ENCODE measurements around the gene LNP1.
"Not testable (repeated sequence)": the region's sequence is repeated elsewhere in the genome, so short reads cannot be mapped to it uniquely, and the experiment has no call there.

Gene LNP1

DNA sequence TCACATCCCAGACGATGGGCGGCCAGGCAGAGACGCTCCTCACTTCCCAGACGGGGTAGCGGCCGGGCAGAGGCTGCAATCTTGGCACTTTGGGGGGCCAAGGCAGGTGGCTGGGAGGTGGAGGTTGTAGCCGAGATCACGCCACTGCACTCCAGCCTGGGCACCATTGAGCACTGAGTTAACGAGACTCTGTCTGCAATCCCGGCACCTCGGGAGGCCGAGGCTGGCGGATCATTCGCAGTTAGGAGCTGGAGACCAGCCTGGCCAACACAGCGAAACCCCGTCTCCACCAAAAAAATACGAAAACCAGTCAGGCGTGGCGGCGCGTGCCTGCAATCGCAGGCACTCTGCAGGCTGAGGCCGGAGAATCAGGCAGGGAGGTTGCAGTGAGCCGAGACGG lies 77.2 kb downstream of the LNP1 start:
- DNase-seq (ENCODE audit: low read depth in 2 of 2): not testable (repeated sequence)

- no peak for DNase-seq (ENCODE audit: low read depth in 2 of 2)
Observed at GRCh38 chr3:100480081-100480480, 78.7 kb downstream of the LNP1 start.

DNA sequence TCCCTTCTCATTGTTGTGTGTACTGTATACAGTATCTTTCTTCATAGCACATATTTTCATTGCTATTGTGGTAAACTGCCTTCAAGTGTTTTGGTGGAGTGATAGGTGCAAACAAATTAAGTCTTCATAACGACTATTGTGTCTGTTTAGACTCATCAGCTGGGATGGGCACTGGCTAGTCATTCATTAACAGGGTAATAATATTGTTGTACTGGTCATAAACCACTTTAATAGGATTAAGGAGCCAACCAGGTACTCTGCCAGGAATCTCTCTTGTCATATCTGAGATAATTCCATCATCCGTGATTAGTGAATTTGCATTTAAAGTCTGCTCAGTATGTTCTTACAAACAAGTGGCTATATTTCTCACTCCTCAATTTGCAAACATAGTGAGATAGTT lies 80.8 kb downstream of the LNP1 start:
- DNase-seq (ENCODE audit: low read depth in 2 of 2): no peak

GRCh38 chr3:100483529-100483928 lies 82.2 kb downstream of the LNP1 start:
- DNase-seq (ENCODE audit: low read depth in 2 of 2): no peak

DNA sequence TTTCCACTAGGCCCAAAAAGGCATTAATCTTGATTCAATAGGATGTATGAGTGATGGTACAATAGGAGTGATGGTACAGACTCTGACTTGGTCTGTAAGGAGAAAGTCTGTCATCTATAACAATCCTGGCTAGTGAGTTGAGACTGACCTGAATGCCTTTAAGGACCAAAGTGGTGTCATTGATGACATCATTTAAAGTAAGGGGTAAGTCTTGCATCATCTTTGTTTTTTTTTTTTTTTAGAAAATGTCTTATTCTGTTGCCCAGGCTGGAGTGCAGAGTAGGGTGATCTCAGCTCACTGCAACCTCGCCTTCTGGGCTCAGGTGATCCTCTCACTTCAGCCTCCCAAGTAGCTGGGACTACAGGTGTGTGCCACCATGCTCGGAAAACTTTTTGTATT lies 85.5 kb downstream of the LNP1 start:
- DNase-seq (ENCODE audit: low read depth in 2 of 2): no peak

GRCh38 chr3:100489118-100489517 lies 87.8 kb downstream of the LNP1 start:
- DNase-seq (ENCODE audit: low read depth in 2 of 2): no peak

DNA sequence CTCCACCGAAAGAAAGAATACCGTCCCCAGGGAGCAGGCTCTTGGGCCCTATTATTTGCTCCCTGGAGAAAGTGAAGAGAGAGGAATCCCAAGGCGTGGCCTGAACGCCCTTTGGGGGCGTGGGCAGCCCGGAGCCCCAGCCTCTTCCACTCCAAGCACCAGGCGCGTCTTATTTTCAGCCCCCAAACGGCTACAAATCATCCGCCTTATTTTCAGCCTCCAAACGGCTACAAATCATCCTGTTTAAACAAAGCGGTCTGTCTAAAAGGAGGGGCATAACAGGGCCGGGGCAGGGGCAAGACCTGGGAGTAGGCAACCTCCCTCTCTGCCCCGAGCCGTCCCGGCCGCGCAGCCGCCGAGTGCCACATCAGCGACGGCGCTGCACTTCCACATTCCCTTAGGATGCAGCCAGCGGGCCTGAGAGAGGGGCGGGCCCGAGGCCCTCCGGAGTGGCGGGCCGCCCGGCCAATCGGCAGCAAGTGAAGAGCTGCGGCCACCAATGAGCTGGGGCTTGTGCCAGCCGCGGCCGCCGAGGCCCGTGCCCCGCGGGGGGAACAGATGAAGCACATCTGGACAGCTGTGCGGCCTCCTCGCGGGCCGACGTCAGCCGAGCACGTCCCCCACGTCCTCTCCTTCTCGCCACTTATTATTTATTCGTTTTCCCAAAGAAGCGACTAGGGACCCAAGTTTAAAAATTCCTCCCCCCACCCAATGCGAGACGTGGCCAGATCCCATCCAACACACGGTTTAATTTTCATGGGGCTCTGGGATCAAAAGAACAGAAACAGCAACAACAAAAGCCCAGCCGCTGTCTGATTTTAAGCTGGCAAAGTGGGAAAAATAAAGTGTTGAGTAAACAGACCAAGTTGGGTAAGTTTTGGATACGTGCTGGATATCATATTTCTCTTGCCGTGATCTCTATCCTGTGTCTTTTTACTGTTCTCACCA lies 91.0 kb downstream of the LNP1 start, which contains the start of gene TMEM45A:
Gene TMEM45A (plus strand): TSS at position 561 of the 948 bp plus-strand sequence. CDS start 62,593 bp downstream, outside the sequence.
- DNase-seq (ENCODE audit: low read depth in 2 of 2): peak; percentile 65 to 78

DNA sequence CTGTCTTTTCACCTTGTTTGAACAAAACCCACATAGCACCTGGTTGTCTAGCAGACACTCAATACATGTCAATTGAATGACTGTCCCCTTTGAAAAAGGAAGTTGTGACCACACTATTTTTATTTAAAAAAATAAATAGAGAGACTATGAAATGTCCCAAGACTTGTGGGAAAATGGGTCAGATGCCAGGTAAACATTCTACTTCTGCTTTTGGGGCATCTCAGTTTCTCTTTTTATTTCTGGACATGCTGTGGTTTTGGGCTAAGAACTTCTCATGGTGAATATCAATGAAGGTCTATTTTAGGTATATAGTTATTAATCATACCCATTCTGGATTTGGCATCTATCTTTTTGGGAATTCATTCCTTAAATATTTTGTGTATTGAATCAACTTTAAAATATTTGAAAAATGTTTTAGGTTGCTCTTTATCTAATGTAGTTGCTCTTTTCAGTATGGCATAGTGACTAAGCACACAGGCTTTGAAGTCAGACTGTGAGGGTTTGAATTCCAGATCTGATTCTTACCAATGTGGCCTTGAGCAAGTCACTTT lies 95.4 kb downstream of the LNP1 start:
- no peak for DNase-seq (ENCODE audit: low read depth in 2 of 2)

GRCh38 chr3:100499651-100500050 lies 98.3 kb downstream of the LNP1 start:
- no peak for DNase-seq (ENCODE audit: low read depth in 2 of 2)

- DNase-seq (ENCODE audit: low read depth in 2 of 2): no peak
Observed at GRCh38 chr3:100500320-100500880, 99.1 kb downstream of the LNP1 start.

DNA sequence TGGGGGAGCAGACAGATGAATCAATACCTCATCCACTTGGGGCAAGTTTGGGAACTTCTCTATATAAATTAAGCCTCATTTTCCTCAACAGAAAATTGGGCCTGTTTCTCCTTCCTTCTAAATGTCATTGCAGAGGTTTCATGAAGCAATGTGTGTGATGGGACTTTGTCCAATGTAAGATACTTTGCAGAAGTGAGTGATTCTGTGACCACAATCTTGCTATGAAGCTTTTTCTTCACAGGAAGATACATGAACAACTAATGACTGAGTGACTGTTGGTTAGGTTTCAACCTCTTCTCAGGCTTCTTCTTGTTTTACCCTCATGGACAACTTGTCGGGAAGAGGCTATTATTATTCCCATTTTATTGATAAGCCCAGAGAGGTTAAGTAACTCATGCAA lies 102.1 kb downstream of the LNP1 start:
- no peak for DNase-seq (ENCODE audit: low read depth in 2 of 2)
